DND-41 (cell line): ENCODE measurements around the gene NAP1L4.

Experiments
- EZH2 ChIP-seq: IDR thresholded peaks from 3 replicates; pipeline ENCODE4 v1.6.1; 2012; ENCODE audit warnings: borderline replicate concordance, low read depth, mild to moderate bottlenecking, moderate library complexity, low read length, inconsistent platforms; ENCODE audit not compliant: severe bottlenecking
- TF ChIP-seq, protein P1 (sequence below): IDR thresholded peaks from 2 replicates; pipeline ENCODE4 v1.5.1; 2012; ENCODE audit warnings: borderline replicate concordance, low read length, moderate library complexity, mild to moderate bottlenecking; ENCODE audit not compliant: poor library complexity, severe bottlenecking; ENCODE audit errors: extremely low read depth

DNA sequence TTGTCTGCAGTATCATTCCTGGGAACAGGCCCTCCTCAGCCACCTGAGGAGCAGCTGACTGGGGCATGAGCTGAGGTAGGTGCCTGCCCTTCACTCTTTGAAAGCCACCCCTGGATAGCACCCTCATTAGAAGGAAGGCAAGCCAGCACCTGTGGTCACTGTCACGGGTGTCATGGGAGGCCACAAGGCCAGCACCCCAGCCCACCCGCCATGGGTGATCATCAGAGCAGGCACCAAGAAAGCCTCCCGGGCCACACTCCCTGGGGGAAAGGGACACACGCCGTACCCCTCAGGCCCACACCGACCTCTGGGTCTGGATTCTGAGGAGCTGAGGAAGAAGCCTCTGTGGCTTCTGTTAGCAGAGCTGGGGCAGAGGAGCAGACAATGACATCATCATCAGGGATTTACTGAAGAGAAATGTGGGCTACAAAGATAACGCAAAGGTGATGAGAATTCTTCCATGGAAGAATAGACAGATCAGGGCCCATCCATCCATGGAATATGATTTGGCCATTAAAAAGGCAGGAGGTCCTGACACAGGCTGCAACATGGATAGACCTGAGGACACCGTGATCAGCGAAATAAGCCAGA lies 16.7 kb upstream of the NAP1L4 start:
- TF ChIP-seq, protein P1, sequence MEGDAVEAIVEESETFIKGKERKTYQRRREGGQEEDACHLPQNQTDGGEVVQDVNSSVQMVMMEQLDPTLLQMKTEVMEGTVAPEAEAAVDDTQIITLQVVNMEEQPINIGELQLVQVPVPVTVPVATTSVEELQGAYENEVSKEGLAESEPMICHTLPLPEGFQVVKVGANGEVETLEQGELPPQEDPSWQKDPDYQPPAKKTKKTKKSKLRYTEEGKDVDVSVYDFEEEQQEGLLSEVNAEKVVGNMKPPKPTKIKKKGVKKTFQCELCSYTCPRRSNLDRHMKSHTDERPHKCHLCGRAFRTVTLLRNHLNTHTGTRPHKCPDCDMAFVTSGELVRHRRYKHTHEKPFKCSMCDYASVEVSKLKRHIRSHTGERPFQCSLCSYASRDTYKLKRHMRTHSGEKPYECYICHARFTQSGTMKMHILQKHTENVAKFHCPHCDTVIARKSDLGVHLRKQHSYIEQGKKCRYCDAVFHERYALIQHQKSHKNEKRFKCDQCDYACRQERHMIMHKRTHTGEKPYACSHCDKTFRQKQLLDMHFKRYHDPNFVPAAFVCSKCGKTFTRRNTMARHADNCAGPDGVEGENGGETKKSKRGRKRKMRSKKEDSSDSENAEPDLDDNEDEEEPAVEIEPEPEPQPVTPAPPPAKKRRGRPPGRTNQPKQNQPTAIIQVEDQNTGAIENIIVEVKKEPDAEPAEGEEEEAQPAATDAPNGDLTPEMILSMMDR = no peak
- no peak for TF ChIP-seq EZH2
